Ramos (cell line): Measurements from ENCODE around the gene GPR26.

Experiments used
- in situ Hi-C: fragments of 300-500 bp; cut with MboI; formaldehyde crosslinking; loops from one replicate; pipeline ENCODE4 v1.14.3; 2022; ENCODE audit warnings: low sequenced_read_pairs; ENCODE audit not compliant: unreplicated experiment

Gene GPR26

GRCh38 chr10:123645016-123645415 is 21.1 kb upstream of the GPR26 start:
- in situ Hi-C loops, result no loop called here

- in situ Hi-C loops, result no loop called here
Measured at GRCh38 chr10:123645615-123646014, 20.5 kb upstream of the GPR26 start.

GRCh38 chr10:123648595-123648994 is 17.6 kb upstream of the GPR26 start:
- in situ Hi-C loops, result no loop called here

GRCh38 chr10:123649676-123650075 is 16.5 kb upstream of the GPR26 start:
- in situ Hi-C loops, result no loop called here

GRCh38 chr10:123651421-123652047 is 14.6 kb upstream of the GPR26 start:
- in situ Hi-C loops, result no loop called here

- in situ Hi-C loops, result no loop called here
Measured at GRCh38 chr10:123655751-123656150, 10.4 kb upstream of the GPR26 start.

- in situ Hi-C loops, result no loop called here
Measured at GRCh38 chr10:123663522-123663921, 2.6 kb upstream of the GPR26 start.

GRCh38 chr10:123665491-123666286 is 466 bp upstream of the GPR26 start:
- in situ Hi-C loops, result no loop called here

- in situ Hi-C loops, result no loop called here
Measured at GRCh38 chr10:123669886-123670285, 3.7 kb downstream of the GPR26 start.

GRCh38 chr10:123673198-123673597 is 7.0 kb downstream of the GPR26 start:
- in situ Hi-C loops, result no loop called here

- in situ Hi-C loops, result no loop called here
Measured at GRCh38 chr10:123674741-123675140, 8.6 kb downstream of the GPR26 start.

GRCh38 chr10:123675811-123676210 is 9.7 kb downstream of the GPR26 start:
- in situ Hi-C loops, result no loop called here

GRCh38 chr10:123677556-123677955 is 11.4 kb downstream of the GPR26 start:
- in situ Hi-C loops, result no loop called here

- in situ Hi-C loops, result no loop called here
Measured at GRCh38 chr10:123678376-123678775, 12.2 kb downstream of the GPR26 start.

- in situ Hi-C loops, result no loop called here
Measured at GRCh38 chr10:123681285-123681684, 15.1 kb downstream of the GPR26 start.

- in situ Hi-C loops, result no loop called here
Measured at GRCh38 chr10:123682477-123682876, 16.3 kb downstream of the GPR26 start.

GRCh38 chr10:123683459-123683858 is 17.3 kb downstream of the GPR26 start:
- in situ Hi-C loops, result no loop called here

GRCh38 chr10:123683865-123684264 is 17.7 kb downstream of the GPR26 start:
- in situ Hi-C loops, result no loop called here

GRCh38 chr10:123685260-123685659 is 19.1 kb downstream of the GPR26 start:
- in situ Hi-C loops, result no loop called here

- in situ Hi-C loops, result no loop called here
Measured at GRCh38 chr10:123687758-123688157, 21.6 kb downstream of the GPR26 start.

GRCh38 chr10:123689880-123690279 is 23.7 kb downstream of the GPR26 start:
- in situ Hi-C loops, result no loop called here
